Kidney epithelial cell (primary cell): ENCODE measurements around the gene BAHCC1. TPM values are rescaled to one million over a fixed set of nuclear protein-coding genes. Genes with fewer than 3 reads are reported as not detected.

ENCODE experiments used
- DNase-seq: peaks from one replicate; pipeline ENCODE4 v3.0.0-alpha.2; 2010; ENCODE audit warnings: low read depth
- H3K27me3 ChIP-seq: 2 replicates; pipeline ENCODE4 v1.6.0; 2011; ENCODE audit warnings: low read length; ENCODE audit not compliant: control insufficient read depth, insufficient read depth
- H3K36me3 ChIP-seq: 2 replicates; pipeline ENCODE4 v1.5.1; 2011; ENCODE audit warnings: low read length; ENCODE audit not compliant: control insufficient read depth, insufficient read depth
- H3K4me3 ChIP-seq: 2 replicates; pipeline ENCODE4 v1.5.1; 2011; ENCODE audit warnings: low read depth, mild to moderate bottlenecking, control low read depth, low read length
- CTCF ChIP-seq: IDR thresholded peaks from 2 replicates; pipeline ENCODE4 v1.5.1; 2011; ENCODE audit warnings: mild to moderate bottlenecking, moderate library complexity, low read length, control low read depth, inconsistent platforms; ENCODE audit not compliant: insufficient read depth, poor library complexity, severe bottlenecking
- total RNA-seq: library from RNA; depleted of rRNA; stranded (reverse); fragments of >200 nt; gene quantifications from 2 replicates; pipeline ENCODE4 v1.2.3, GENCODE V29; 2015

BAHCC1 gene
- total RNA-seq, 1 donor from 2014 or later, result 6.6 TPM

- no peak for TF ChIP-seq CTCF
- Histone ChIP-seq H3K27me3 (peaks cover 6% of the 10 kb centered on the region), H3K4me3 (peak overlapping the region; percentile 24), H3K36me3 (no peaks in the 10 kb centered on the region)
- DNase-seq, result no peak
Measured at GRCh38 chr17:81483862-81484194, 88.6 kb downstream of the BAHCC1 start.

GRCh38 chr17:81484195-81484979 lies 89.1 kb downstream of the BAHCC1 start:
- no peak for DNase-seq
- Histone ChIP-seq H3K4me3 (peak overlapping the region; percentile 24), H3K36me3 (no peaks in the 10 kb centered on the region), H3K27me3 (peaks cover 6% of the 10 kb centered on the region)
- TF ChIP-seq CTCF, result peak; percentile 14

DNA sequence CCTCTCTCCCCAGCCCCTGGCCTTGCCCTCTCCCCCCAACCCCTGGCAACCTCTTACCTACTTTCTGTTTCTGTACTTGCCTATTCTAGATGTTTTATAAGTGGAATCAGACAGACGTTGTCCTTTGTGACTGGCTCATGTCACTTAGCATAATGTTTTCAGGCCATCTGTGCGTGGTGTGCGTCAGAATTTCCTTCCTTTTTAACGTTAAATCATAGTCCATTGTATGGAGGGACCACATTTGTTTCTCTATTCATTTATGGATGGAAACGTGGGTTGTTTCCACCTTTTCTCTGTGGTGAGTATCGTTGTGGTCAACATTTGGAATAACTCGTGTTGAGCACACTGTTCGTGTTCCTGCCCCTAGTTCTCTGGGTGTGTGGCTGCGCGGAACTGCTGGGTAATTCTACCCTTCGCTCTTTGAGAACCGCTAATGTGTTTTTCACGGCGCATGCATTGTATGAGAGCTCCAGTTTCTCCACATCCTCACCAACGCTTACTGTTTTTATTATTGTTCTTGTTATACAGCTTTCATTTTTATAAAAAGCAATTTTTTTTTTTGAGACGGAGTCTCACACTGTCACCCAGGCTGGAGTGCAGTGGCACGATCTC lies 91.0 kb downstream of the BAHCC1 start:
- no peak for TF ChIP-seq CTCF
- H3K4me3 ChIP-seq, result no peak overlapping the region
- no peak for DNase-seq
- peaks cover 5% of the 10 kb centered on the region for H3K27me3 ChIP-seq
- H3K36me3 ChIP-seq, result no peaks in the 10 kb centered on the region

DNA sequence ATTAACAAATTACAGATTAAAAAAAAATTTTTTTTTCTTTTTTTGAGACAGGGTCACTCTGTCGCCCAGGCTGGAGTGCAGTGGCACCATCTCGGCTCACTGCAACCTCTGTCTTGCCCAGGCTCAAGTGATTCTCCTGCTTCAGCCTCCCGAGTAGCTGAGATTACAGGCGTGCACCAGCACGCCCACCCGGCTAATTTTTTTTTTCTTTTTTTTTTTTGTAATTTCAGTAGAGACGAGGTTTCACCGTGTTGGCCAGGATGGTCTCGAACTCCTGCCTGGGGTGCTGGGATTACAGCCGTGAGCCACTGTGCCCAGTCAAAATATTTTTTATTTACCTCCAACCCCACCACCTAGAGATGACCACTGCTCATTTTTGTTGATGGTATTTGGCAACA lies 91.8 kb downstream of the BAHCC1 start:
- Histone ChIP-seq H3K27me3 (peaks cover 6% of the 10 kb centered on the region), H3K36me3 (no peaks in the 10 kb centered on the region), H3K4me3 (no peak overlapping the region)

DNA sequence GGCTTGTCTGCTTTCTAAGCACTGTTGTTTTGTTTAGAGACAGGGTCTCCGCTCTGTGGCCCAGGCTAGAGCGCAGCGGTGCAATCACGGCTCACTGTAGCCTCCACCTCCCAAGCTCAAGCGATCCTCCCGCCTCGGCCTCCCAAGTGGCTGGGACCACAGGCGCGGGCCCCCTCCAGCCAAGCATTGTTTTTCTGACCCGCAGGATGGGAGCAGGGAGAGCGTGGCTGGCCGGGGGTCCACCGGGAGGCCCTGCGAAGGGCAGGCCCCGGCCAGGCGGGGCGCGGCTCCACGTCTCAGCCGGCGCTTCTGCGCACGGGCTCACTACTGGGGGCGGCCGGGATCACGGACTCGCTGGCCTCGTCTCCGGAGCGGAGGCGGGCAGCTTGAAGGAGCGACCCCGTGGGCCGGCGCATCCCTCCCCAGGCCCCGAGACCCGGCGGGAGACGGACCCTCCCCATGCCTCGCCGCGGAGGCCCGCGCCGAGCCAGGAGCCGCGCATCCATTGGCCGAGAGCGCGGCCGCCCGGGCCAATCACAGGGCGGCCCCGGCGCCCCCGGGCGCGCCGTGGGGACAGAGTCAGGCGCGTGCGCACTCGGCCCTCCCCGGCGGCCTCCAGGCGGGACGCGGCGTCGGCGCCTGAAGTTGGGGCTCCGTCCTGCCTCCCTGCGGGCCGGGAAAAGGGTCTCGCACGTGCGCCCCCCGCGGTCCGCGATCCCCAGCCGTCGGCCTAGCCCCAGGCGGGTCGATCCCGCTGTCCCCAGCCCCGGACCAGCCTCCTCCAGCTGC lies 92.4 kb downstream of the BAHCC1 start:
- Histone ChIP-seq H3K36me3 (no peaks in the 10 kb centered on the region), H3K4me3 (peak overlapping the region; percentile 58), H3K27me3 (peaks cover 9% of the 10 kb centered on the region)
- no peak for DNase-seq
- TF ChIP-seq CTCF, result no peak

More for the DNA sequence above, 91.8 kb downstream of the BAHCC1 start:
- TF ChIP-seq CTCF, result no peak
- no peak for DNase-seq
